ENCODE data around the gene PARP12. TPM values are rescaled to one million over a fixed set of nuclear protein-coding genes. Genes with fewer than 3 reads are reported as not detected.

PARP12 gene
- total RNA-seq, 1 experiment from 2014 or later, result 19.6 TPM

Other genes starting within 250 kb of the PARP12 start
- 0.26 and 0.83 TPM in 2 replicates for gene TBXAS1, start 233.7 kb downstream of the PARP12 start, total RNA-seq (2014; rRNA removed; shearing (Covaris generic))
- 0.47 and 0.62 TPM in 2 replicates for gene KDM7A, start 114.0 kb upstream of the PARP12 start, total RNA-seq (2014; rRNA removed; shearing (Covaris generic))